ENCODE measurements around the gene ANTKMT.

- no peak for TF ChIP-seq CTCF (IDR thresholded peaks at IDR 0.05)
- TF ChIP-seq POLR2A (IDR thresholded peaks at IDR 0.05) = no peak
Measured at GRCh38 chr16:726188-726437, 5.2 kb downstream of the ANTKMT start.
